ENCODE data around the gene GAK. TPM values are rescaled to one million over a fixed set of nuclear protein-coding genes. Genes with fewer than 3 reads are reported as not detected.

The GAK gene
- total and polyA plus RNA-seq, 2 experiments from 2014 or later = 87.1 to 88.4 TPM

GRCh38 chr4:896630-897029 is 35.5 kb downstream of the GAK start:
- no peaks in the 10 kb centered on the region for H3K36me3 ChIP-seq (replicated peaks; ENCODE audit: insufficient read depth, low read depth)
- H2AFZ ChIP-seq = no peak overlapping the region
- H3K79me2 ChIP-seq = no peaks in the 10 kb centered on the region
- no peak overlapping the region for H3K27ac ChIP-seq
- TF ChIP-seq EZH2phosphoT487 (IDR thresholded peaks at IDR 0.05; ENCODE audit: low read depth, severe bottlenecking, unreplicated experiment) (no peak), CTCF (IDR thresholded peaks at IDR 0.05; ENCODE audit: poor library complexity) (no peak), EZH2 (IDR thresholded peaks at IDR 0.05; ENCODE audit: borderline replicate concordance) (no peak)
- H3K9me3 ChIP-seq (ENCODE audit: low read depth) = no peaks in the 10 kb centered on the region
- H3K4me2 ChIP-seq = no peak overlapping the region
- no peaks in the 10 kb centered on the region for H3K4me1 ChIP-seq (ENCODE audit: insufficient read depth)
- DNase-seq (ENCODE audit: low spot score) = no peak
- no peaks in the 10 kb centered on the region for H4K20me1 ChIP-seq (ENCODE audit: insufficient read depth, poor library complexity, severe bottlenecking)
- H3K9me2 ChIP-seq (replicated peaks; ENCODE audit: insufficient read depth) = no peaks in the 10 kb centered on the region
- no peak overlapping the region for H3K4me3 ChIP-seq
- 98% methylated on average over 20 of the region's 20 CpGs for WGBS (ENCODE audit: low lambda C conversion rate, missing lambda C conversion rate)
- H3K27me3 ChIP-seq = no peaks in the 10 kb centered on the region

DNA sequence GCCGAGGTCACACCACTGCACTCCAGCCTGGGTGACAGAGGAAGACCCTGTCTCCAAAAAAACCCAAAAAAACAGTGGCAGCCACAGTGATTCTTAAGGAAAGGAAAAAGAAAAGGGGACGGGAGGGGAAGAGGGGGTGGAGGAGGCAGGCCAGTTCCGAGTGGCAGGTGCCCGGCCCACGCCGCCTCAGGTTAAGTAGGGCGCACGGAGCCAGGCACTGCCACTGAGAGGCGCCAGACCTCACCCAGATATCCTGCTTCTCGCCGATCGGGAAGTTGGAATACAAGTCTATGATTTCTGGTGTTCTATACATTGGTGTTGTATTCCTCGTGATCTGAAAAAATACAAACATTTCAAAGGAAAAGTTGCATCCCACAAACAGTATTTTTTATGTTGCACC is 35.9 kb downstream of the GAK start:
- Histone ChIP-seq H2AFZ (no peak overlapping the region), H3K9me3 (ENCODE audit: low read depth) (no peaks in the 10 kb centered on the region), H4K20me1 (ENCODE audit: insufficient read depth, poor library complexity, severe bottlenecking) (no peaks in the 10 kb centered on the region), H3K27ac (no peak overlapping the region), H3K36me3 (replicated peaks; ENCODE audit: insufficient read depth, low read depth) (no peaks in the 10 kb centered on the region), H3K4me2 (no peak overlapping the region), H3K9me2 (replicated peaks; ENCODE audit: insufficient read depth) (no peaks in the 10 kb centered on the region), H3K4me1 (ENCODE audit: insufficient read depth) (no peaks in the 10 kb centered on the region), H3K4me3 (no peak overlapping the region), H3K79me2 (no peaks in the 10 kb centered on the region), H3K27me3 (no peaks in the 10 kb centered on the region)
- TF ChIP-seq EZH2 (IDR thresholded peaks at IDR 0.05; ENCODE audit: borderline replicate concordance) = no peak
- no peak for TF ChIP-seq EZH2phosphoT487 (IDR thresholded peaks at IDR 0.05; ENCODE audit: low read depth, severe bottlenecking, unreplicated experiment)
- no peak for TF ChIP-seq CTCF (IDR thresholded peaks at IDR 0.05; ENCODE audit: poor library complexity)
- no peak for DNase-seq (ENCODE audit: low spot score)
- 97% methylated on average over 9 of the region's 13 CpGs for WGBS (ENCODE audit: low lambda C conversion rate, missing lambda C conversion rate)

- Histone ChIP-seq H3K4me3 (no peak overlapping the region), H3K27me3 (no peaks in the 10 kb centered on the region), H3K9me3 (ENCODE audit: low read depth) (no peaks in the 10 kb centered on the region), H3K27ac (no peak overlapping the region), H3K9me2 (replicated peaks; ENCODE audit: insufficient read depth) (no peaks in the 10 kb centered on the region), H3K4me2 (no peak overlapping the region), H3K36me3 (replicated peaks; ENCODE audit: insufficient read depth, low read depth) (no peaks in the 10 kb centered on the region), H2AFZ (no peak overlapping the region), H3K4me1 (ENCODE audit: insufficient read depth) (no peaks in the 10 kb centered on the region), H3K79me2 (no peaks in the 10 kb centered on the region), H4K20me1 (ENCODE audit: insufficient read depth, poor library complexity, severe bottlenecking) (no peaks in the 10 kb centered on the region)
- WGBS (ENCODE audit: low lambda C conversion rate, missing lambda C conversion rate) = 98% methylated on average over 16 of the region's 16 CpGs
- DNase-seq (ENCODE audit: low spot score) = no peak
- TF ChIP-seq CTCF (IDR thresholded peaks at IDR 0.05; ENCODE audit: poor library complexity) (no peak), EZH2 (IDR thresholded peaks at IDR 0.05; ENCODE audit: borderline replicate concordance) (no peak), EZH2phosphoT487 (IDR thresholded peaks at IDR 0.05; ENCODE audit: low read depth, severe bottlenecking, unreplicated experiment) (no peak)
Measured at GRCh38 chr4:895596-895995, 36.5 kb downstream of the GAK start.

Measured in hepatocyte (in vitro differentiated cells).